Epithelial cell of alveolus of lung (primary cell): Measurements from ENCODE around the gene SREBF2. TPM values are rescaled to one million over a fixed set of nuclear protein-coding genes. Genes with fewer than 3 reads are reported as not detected.

Experiments
- total RNA-seq: library from RNA; depleted of rRNA; stranded (reverse); fragments of >200 nt; gene quantifications from 2 replicates; pipeline ENCODE4 v1.2.1, GENCODE V29; 2015

The SREBF2 gene
- total RNA-seq, result 51.5 and 97.7 TPM in 2 replicates

DNA sequence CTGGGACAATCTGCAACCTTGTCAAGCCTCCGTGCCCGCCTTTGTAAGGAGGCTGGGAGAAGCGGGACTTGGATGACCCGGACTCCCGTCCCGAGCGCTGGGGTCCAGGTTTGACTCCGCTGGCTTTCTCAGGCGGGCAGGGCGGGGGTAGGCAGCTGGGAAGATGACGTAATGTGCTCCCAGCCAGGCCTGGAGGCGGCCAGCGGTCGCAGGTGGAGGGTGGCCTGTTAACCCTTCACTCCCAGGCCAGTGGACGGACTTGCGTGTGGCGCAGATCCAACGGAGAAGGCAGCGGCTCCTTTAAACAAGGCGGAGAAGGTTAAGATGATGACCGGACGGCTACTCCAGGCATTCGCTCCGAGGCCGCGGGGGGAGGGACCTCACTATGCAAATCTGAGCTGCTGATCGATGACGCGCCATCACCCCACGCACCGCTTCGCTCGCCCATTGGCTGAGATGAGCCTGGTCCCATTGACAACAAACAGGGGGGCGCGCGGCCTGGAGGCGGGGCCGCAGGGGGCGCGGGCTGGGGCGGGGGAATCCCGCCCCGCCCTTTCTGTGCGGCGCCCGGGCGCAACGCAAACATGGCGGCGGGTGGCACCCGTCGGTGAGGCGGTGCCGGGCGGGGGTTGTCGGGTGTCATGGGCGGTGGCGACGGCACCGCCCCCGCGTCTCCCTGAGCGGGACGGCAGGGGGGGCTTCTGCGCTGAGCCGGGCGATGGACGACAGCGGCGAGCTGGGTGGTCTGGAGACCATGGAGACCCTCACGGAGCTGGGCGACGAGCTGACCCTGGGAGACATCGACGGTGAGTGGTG, at the start of gene SREBF2:
Gene SREBF2 (plus strand): TSS at position 553 of the 816 bp plus-strand sequence. CDS start 166 bp downstream, at position 719.

DNA sequence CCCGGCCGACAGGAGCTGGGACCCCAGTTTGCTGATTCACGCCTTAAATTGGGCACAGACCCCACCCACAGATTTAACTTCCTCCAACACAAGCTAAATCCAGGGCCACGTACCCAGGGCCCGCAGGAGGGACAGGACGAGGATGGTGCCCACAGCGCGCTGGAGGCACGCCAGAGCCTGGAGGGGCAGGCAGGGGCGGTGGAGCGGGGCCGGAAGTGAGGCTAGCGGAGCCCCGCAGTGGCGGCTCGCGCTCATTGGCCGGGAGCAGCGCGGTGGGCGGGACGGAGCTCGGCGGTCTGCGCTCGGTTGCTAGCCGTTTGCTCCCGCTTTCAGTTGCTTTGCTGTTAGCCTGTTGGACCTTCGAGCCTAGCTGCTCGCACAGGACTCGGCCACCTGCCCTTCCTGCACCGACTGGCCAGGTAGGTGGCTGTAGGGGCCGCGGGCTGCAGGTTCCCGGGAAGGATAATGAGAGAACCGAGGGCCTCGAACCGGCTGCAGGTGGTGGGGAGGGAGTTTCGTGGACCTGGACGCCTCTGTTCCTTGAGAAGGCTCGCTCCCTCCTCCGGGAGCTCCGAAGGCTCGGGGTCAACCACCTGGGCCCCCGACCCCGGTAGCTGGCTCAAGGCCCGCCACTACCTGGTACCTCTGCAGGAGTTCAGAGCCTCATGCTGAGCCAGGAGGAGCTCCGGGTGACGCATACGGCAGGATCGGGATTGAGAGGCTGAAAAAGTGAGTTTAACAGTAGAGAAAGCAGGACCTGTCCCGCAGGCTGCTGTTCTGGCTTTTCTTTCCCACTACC, 32.4 kb upstream of the SREBF2 start, which contains the start of gene CCDC134:
Gene CCDC134 (plus strand): TSS at position 332 of the 799 bp plus-strand sequence. CDS start 8,212 bp downstream, outside the sequence.

DNA sequence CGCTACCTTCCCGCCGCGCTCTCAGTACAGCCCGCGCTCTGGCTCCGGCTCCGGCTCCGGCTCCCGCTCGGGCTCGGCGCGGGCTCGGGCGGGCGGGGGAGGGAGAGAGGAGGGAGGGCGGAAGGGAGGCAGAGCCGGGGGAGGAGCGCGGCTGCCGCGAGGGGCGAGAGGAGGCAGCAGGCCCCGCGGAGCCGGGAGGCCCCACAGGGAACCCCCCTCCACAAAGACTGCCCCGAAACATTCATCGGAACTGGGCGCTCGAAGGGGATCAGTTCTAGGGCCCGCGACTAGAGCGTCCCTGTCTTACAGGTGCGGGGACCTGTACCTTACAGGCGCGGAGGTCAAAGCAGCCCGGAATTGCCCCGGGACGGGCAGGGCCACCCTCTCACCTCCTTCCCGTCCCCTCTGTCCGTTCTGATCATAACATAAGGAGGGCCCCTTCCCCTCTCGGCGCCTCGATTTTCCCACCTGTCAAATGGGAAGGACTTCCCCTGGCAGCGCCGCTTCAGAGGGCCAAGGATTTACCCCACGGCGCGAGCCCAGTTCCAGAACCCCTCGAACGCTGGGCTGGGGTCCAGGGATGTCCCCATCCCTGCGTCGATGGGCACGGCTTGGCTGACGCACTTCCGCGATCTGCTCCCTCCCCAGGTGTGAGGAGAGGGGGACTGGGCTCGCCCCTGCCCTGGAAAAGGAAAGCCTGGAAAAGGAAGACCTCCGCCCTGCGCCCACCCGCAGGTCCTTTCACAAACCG, 82.3 kb downstream of the SREBF2 start, which contains the start of gene SHISA8:
Gene SHISA8 (minus strand): TSS at position 40 of the 751 bp plus-strand sequence. CDS start 407 bp downstream, outside the sequence.

DNA sequence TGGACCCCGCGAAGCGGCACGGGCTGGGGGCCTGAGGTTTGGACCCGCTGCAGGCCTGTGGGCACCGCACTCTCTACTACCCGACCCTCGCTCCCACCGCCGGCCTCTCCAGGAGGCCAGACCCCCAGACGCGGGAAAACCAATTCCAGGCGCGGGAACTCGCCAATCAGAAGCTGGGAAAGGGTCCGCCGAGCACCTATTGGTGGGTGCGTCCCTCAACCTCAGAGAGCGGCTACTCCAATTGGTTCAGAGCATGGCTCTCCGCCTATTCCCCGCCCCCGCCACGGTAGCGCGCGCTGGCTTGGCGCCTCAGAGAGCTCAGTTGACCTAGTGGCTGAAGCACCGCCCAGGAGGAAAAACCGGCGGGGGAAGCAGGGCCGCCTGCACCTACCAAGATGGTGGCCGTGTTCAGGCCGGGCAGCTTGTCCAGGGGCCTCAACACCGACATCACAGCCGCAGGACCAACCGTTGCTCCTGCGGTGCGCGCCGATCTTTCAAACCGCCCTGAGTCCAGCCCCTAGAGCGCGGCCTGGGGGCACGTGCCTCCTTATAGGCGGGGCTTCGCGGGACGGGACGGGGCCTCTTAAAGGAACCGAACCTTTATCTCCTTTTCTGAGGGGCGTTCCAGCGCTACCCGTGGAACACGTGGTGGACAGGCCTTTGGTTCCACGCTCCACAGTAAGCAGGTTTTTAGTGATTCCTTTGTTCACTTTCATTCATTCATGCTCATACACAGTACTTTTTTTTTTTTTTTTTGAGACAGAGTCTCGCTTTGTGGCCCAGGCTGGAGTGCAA, 113.9 kb downstream of the SREBF2 start, which contains the start of gene CENPM:
Gene CENPM (minus strand): TSS at position 524 of the 795 bp plus-strand sequence. CDS start 76 bp downstream, at position 448.

DNA sequence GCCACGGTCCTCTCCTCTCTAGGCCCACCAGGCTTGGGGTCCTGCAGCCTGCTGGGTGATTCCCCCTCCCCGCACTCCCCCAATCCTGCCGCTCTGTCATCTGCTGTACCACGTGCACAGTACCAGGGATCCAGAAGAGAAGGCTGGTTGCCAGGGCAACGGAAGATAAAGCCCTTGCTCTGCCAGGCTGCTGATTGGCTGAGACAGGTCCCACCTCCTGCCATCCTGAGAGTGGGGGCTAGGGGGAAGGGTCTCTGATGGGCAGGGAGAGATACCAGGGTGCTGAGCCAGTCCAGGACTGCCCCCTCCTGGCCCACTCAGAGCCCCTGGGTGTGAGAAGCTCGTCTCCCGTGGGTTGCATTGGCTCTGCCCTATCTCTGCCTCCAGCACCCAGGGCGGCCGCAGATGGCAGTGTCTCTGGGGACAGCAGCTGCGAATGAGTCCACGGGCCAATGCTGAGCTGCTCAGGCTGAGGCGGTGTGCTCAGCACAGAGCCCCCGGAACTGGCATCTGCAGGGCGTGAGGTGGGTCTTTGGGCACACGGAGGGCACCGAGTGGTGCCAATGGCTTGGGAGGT, 119.1 kb downstream of the SREBF2 start, which contains the start of gene SMIM45:
Gene SMIM45 (plus strand): TSS at position 253 of the 577 bp plus-strand sequence.

Other genes starting within 250 kb of the SREBF2 start
- 49.0 and 58.1 TPM in 2 replicates for gene PMM1, start 243.3 kb upstream of the SREBF2 start, total RNA-seq
- 20.7 and 30.8 TPM in 2 replicates for gene DESI1, start 212.1 kb upstream of the SREBF2 start, total RNA-seq
- 246 and 336 TPM in 2 replicates for gene XRCC6, start 211.8 kb upstream of the SREBF2 start, total RNA-seq
- 130 and 136 TPM in 2 replicates for gene SNU13, start 144.2 kb upstream of the SREBF2 start, total RNA-seq
- 4.5 TPM in 1 of 2 replicates, not detected in the other for gene MEI1, start 133.6 kb upstream of the SREBF2 start, total RNA-seq
- gene CCDC134, start 32.4 kb upstream of the SREBF2 start, total RNA-seq, result 7.4 and 8.0 TPM in 2 replicates
- gene SHISA8, start 82.0 kb downstream of the SREBF2 start, total RNA-seq, result not detected in 2 replicates
- 0.08 and 0.26 TPM in 2 replicates for gene TNFRSF13C, start 93.7 kb downstream of the SREBF2 start, total RNA-seq
- gene CENPM, start 114.0 kb downstream of the SREBF2 start, total RNA-seq, result 3.5 and 31.5 TPM in 2 replicates
- gene SEPTIN3, start 136.3 kb downstream of the SREBF2 start, total RNA-seq, result under 0.01 and 0.40 TPM in 2 replicates
- gene WBP2NL, start 165.7 kb downstream of the SREBF2 start, total RNA-seq, result 0.72 TPM in 1 of 2 replicates, not detected in the other
- gene NAGA, start 237.7 kb downstream of the SREBF2 start, total RNA-seq, result 32.9 and 51.1 TPM in 2 replicates
- gene PHETA2, start 241.1 kb downstream of the SREBF2 start, total RNA-seq, result 18.2 and 22.9 TPM in 2 replicates
- gene SMDT1, start 246.6 kb downstream of the SREBF2 start, total RNA-seq, result 3.2 and 8.3 TPM in 2 replicates